Ovary (tissue), 3 donors: ENCODE measurements around the gene CACNA1D.

Source experiments
- POLR2A ChIP-seq: fragments of 450-650 bp; IDR thresholded peaks from one replicate; pipeline ENCODE4 v1.6.1; 2017; ENCODE audit warnings: antibody characterized with exemption, mild to moderate bottlenecking, moderate library complexity
- TF ChIP-seq, protein P1 (sequence below), 3 donors: fragments of 450-650 bp in 2 of 3; fragments of 200-600 bp in 1 of 3; IDR thresholded peaks; one replicate each; pipeline versions ENCODE4 v1.5.1 to v1.8.0; 2016 to 2022; ENCODE audit warnings: antibody characterized with exemption in 3 of 3, mild to moderate bottlenecking in 1 of 3
- donor health status: DM: no; HTN: no; CAD: no.

DNA sequence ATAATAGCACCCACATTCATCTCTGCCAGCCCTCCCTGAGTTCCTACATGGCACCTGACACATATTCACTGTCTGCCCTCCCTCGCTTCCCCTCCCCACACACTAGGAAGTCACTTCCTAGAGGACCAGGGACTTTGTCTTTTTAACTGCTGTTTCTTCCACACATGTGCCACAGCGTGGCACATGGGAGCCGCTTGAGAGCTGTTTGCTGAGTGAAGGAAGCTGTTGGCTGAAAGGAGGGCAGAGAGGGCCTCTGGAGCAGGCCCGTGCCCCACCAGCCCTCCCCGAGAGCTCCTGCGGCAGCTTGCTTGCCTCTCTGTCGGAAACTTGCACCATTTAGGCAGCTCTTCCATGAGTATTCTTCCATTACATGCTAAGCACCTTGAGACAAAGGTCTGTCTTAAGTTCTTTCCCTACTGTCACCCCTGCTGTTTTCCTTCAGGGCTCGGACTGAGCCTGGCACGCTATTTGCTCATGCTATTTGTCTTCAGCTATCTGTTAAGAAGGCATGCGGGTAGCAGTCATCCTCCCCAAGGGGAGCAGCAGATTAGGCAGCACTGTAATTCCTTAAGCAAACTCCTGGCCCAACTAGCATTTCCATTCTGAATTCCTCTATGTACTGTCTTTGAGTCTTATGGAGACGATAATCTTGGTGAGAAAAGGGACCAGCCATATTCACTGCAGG is 72.2 kb downstream of the CACNA1D start:
- no peak for TF ChIP-seq POLR2A
- TF ChIP-seq, protein P1, sequence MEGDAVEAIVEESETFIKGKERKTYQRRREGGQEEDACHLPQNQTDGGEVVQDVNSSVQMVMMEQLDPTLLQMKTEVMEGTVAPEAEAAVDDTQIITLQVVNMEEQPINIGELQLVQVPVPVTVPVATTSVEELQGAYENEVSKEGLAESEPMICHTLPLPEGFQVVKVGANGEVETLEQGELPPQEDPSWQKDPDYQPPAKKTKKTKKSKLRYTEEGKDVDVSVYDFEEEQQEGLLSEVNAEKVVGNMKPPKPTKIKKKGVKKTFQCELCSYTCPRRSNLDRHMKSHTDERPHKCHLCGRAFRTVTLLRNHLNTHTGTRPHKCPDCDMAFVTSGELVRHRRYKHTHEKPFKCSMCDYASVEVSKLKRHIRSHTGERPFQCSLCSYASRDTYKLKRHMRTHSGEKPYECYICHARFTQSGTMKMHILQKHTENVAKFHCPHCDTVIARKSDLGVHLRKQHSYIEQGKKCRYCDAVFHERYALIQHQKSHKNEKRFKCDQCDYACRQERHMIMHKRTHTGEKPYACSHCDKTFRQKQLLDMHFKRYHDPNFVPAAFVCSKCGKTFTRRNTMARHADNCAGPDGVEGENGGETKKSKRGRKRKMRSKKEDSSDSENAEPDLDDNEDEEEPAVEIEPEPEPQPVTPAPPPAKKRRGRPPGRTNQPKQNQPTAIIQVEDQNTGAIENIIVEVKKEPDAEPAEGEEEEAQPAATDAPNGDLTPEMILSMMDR (IDR thresholded peaks at IDR 0.05) = no peak
